Gastrocnemius medialis (tissue), 4 donors: ENCODE results near the gene KIAA0408. TPM values are rescaled to one million over a fixed set of nuclear protein-coding genes. Genes with fewer than 3 reads are reported as not detected.

Source experiments
- ATAC-seq, 2 donors: fragments of 150-250 bp; one replicate each; pipeline ENCODE4 v1.9.1; 2016
- DNase-seq, 2 donors: peaks; one replicate each; pipeline ENCODE4 v3.0.0-alpha.2; 2019
- H3K27ac ChIP-seq, 4 donors: fragments of 200-600 bp; sonication (generic); 1 replicate in 1 of 4; 2 replicates in 3 of 4; pipeline ENCODE4 v1.5.1; 2016 to 2018; ENCODE audit warnings: mild to moderate bottlenecking in 2 of 4, moderate library complexity in 1 of 4
- H3K27me3 ChIP-seq, 3 donors: fragments of 200-600 bp; sonication (generic) in 2 of 3; 1 replicate in 1 of 3; 2 replicates in 2 of 3; pipeline versions ENCODE4 v1.5.1 to v1.6.0; 2016 to 2019; ENCODE audit warnings: mild to moderate bottlenecking in 1 of 3, moderate library complexity in 1 of 3
- H3K36me3 ChIP-seq, 2 donors: fragments of 200-600 bp; sonication (generic) in 1 of 2; one replicate each; pipeline ENCODE4 v1.5.1; 2017 to 2018
- H3K4me1 ChIP-seq, 2 donors: fragments of 200-600 bp; sonication (generic) in 1 of 2; one replicate each; pipeline ENCODE4 v1.5.1; 2016 to 2017; ENCODE audit warnings: mild to moderate bottlenecking in 2 of 2
- H3K4me3 ChIP-seq, 4 donors: fragments of 200-600 bp; sonication (generic) in 3 of 4; 1 replicate in 1 of 4; 2 replicates in 3 of 4; pipeline ENCODE4 v1.5.1; 2016 to 2019; ENCODE audit warnings: mild to moderate bottlenecking in 2 of 4
- H3K9me3 ChIP-seq, 3 donors: fragments of 200-600 bp; sonication (generic) in 2 of 3; 1 replicate in 1 of 3; 2 replicates in 2 of 3; pipeline ENCODE4 v1.5.1; 2016 to 2019
- CTCF ChIP-seq, 5 experiments: fragments of 450-650 bp in 3 of 5; fragments of 200-600 bp in 2 of 5; sonication (generic) in 2 of 5; IDR thresholded peaks in 4 of 5; conservative IDR thresholded peaks in 1 of 5; 1 replicate in 4 of 5; 2 replicates in 1 of 5; pipeline ENCODE4 v1.5.1; 2016 to 2019; ENCODE audit warnings: antibody characterized with exemption in 5 of 5, mild to moderate bottlenecking in 3 of 5, moderate library complexity in 3 of 5
- POLR2A ChIP-seq, 2 donors: fragments of 450-650 bp; IDR thresholded peaks; one replicate each; pipeline ENCODE4 v1.6.1; 2017; ENCODE audit warnings: antibody characterized with exemption in 2 of 2, mild to moderate bottlenecking in 2 of 2, moderate library complexity in 2 of 2
- in situ Hi-C, 4 donors: fragments of 200-750 bp; cut with MboI; loops; one replicate each; pipeline versions ENCODE4 v1.15.0 to v1.8.0; 2017; ENCODE audit warnings: low sequenced_read_pairs in 4 of 4
- intact Hi-C: fragments of 100-400 bp; cut with DNase I; formaldehyde crosslinking; loops from one replicate; pipeline ENCODE4 v1.15.1; 2023; ENCODE audit warnings: low total_unique reads
- total RNA-seq, 4 donors: library from RNA; depleted of rRNA; stranded (reverse); fragments of >200 nt; gene quantifications; one replicate each; pipeline versions ENCODE4 v1.1.0 to v1.2.3, GENCODE V29; 2016

The KIAA0408 gene
- total RNA-seq = 10 to 100 TPM; 34.0 to 57.4 (median 44.8) TPM

GRCh38 chr6:127459231-127459641 is at the start of gene KIAA0408:
KIAA0408 (minus strand) TSS chr6:127459389; CDS start chr6:127453981, 5,408 bp downstream.
- ATAC-seq (peak; percentile 92 to 93), DNase-seq (peak; percentile 87 to 88)
- peaks cover 55 to 74% of the 10 kb centered on the region in 2 donors for H3K4me1 ChIP-seq
- H3K27me3 ChIP-seq = no peaks in the 10 kb centered on the region
- H3K36me3 ChIP-seq = no peaks in the 10 kb centered on the region
- intact Hi-C loops (loop anchor here (2.0 to 5.0 kb wide), 2 partner anchors 58 to 192 kb away; partner anchors contain the start of genes MTCL3 and RNF146), in situ Hi-C loops (loop anchor here in 1 of 4 donors (25.0 kb wide), 1 partner anchor 272 kb away; no protein-coding TSS in a partner anchor)
- H3K4me3 ChIP-seq = peak within 1 kb of the TSS; percentile 48 to 76 (median 61)
- H3K9me3 ChIP-seq = no peaks in the 10 kb centered on the region
- TF ChIP-seq POLR2A (IDR thresholded peaks at IDR 0.05) = peak; percentile 35 to 93
- no peak for TF ChIP-seq CTCF (IDR thresholded peaks at IDR 0.05 in 4 of 5, conservative IDR thresholded peaks at IDR 0.05 in 1 of 5)
- peak within 1 kb of the TSS; percentile 88 to 94 (median 91) for H3K27ac ChIP-seq

GRCh38 chr6:127506894-127507293 is 47.7 kb upstream of the KIAA0408 start:
- DNase-seq (no peak), ATAC-seq (no peak)
- Histone ChIP-seq H3K36me3 (no peaks in the 10 kb centered on the region), H3K27me3 (no peaks in the 10 kb centered on the region), H3K4me3 (no peak overlapping the region), H3K27ac (no peak overlapping the region), H3K4me1 (no peaks in the 10 kb centered on the region), H3K9me3 (no peaks in the 10 kb centered on the region)
- TF ChIP-seq POLR2A (IDR thresholded peaks at IDR 0.05) (no peak), CTCF (IDR thresholded peaks at IDR 0.05 in 4 of 5, conservative IDR thresholded peaks at IDR 0.05 in 1 of 5) (no peak)
- in situ Hi-C loops = no loop called here
- intact Hi-C loops = no loop called here

- no peak for DNase-seq
Observed at GRCh38 chr6:127503022-127503421, 43.8 kb upstream of the KIAA0408 start.

GRCh38 chr6:127497410-127497809 is 38.2 kb upstream of the KIAA0408 start:
- no peaks in the 10 kb centered on the region for H3K27me3 ChIP-seq
- no peak overlapping the region for H3K27ac ChIP-seq
- no peaks in the 10 kb centered on the region for H3K9me3 ChIP-seq
- no peaks in the 10 kb centered on the region for H3K36me3 ChIP-seq
- no peak for DNase-seq
- H3K4me1 ChIP-seq = no peaks in the 10 kb centered on the region
- in situ Hi-C loops = no loop called here
- ATAC-seq = no peak
- intact Hi-C loops = no loop called here
- TF ChIP-seq POLR2A (IDR thresholded peaks at IDR 0.05) = no peak
- TF ChIP-seq CTCF (IDR thresholded peaks at IDR 0.05 in 4 of 5, conservative IDR thresholded peaks at IDR 0.05 in 1 of 5) = no peak
- H3K4me3 ChIP-seq = no peak overlapping the region

More at GRCh38 chr6:127503022-127503421, 43.8 kb upstream of the KIAA0408 start:
- in situ Hi-C loops (no loop called here), intact Hi-C loops (no loop called here)
- ATAC-seq = no peak
- Histone ChIP-seq H3K9me3 (no peaks in the 10 kb centered on the region), H3K27ac (no peak overlapping the region), H3K4me3 (no peak overlapping the region), H3K36me3 (no peaks in the 10 kb centered on the region), H3K27me3 (no peaks in the 10 kb centered on the region), H3K4me1 (no peaks in the 10 kb centered on the region)
- TF ChIP-seq CTCF (IDR thresholded peaks at IDR 0.05 in 4 of 5, conservative IDR thresholded peaks at IDR 0.05 in 1 of 5) (no peak), POLR2A (IDR thresholded peaks at IDR 0.05) (no peak)

- H3K27me3 ChIP-seq = no peaks in the 10 kb centered on the region
- DNase-seq (no peak), ATAC-seq (no peak)
- no peaks in the 10 kb centered on the region for H3K36me3 ChIP-seq
- H3K9me3 ChIP-seq = no peaks in the 10 kb centered on the region
- in situ Hi-C loops = no loop called here
- H3K27ac ChIP-seq = no peak overlapping the region
- TF ChIP-seq CTCF (IDR thresholded peaks at IDR 0.05 in 4 of 5, conservative IDR thresholded peaks at IDR 0.05 in 1 of 5) (no peak), POLR2A (IDR thresholded peaks at IDR 0.05) (no peak)
- H3K4me3 ChIP-seq = no peak overlapping the region
- H3K4me1 ChIP-seq = no peaks in the 10 kb centered on the region
- intact Hi-C loops = no loop called here
Observed at GRCh38 chr6:127496471-127496870, 37.3 kb upstream of the KIAA0408 start.
